ENCODE results near the gene VIM.

VIM gene

DNA sequence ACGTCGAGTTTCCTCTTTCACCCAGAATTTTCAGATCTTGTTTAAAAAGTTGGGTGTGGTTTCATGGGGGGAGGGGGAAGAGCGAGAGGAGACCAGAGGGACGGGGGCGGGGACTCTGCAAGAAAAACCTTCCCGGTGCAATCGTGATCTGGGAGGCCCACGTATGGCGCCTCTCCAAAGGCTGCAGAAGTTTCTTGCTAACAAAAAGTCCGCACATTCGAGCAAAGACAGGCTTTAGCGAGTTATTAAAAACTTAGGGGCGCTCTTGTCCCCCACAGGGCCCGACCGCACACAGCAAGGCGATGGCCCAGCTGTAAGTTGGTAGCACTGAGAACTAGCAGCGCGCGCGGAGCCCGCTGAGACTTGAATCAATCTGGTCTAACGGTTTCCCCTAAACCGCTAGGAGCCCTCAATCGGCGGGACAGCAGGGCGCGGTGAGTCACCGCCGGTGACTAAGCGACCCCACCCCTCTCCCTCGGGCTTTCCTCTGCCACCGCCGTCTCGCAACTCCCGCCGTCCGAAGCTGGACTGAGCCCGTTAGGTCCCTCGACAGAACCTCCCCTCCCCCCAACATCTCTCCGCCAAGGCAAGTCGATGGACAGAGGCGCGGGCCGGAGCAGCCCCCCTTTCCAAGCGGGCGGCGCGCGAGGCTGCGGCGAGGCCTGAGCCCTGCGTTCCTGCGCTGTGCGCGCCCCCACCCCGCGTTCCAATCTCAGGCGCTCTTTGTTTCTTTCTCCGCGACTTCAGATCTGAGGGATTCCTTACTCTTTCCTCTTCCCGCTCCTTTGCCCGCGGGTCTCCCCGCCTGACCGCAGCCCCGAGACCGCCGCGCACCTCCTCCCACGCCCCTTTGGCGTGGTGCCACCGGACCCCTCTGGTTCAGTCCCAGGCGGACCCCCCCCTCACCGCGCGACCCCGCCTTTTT, at the start of gene VIM:
TSS of gene VIM (plus strand) at position 151 of the 925 bp plus-strand sequence. CDS start 1,182 bp downstream, outside the sequence.
- peak; percentile 95 for DNase-seq

DNA sequence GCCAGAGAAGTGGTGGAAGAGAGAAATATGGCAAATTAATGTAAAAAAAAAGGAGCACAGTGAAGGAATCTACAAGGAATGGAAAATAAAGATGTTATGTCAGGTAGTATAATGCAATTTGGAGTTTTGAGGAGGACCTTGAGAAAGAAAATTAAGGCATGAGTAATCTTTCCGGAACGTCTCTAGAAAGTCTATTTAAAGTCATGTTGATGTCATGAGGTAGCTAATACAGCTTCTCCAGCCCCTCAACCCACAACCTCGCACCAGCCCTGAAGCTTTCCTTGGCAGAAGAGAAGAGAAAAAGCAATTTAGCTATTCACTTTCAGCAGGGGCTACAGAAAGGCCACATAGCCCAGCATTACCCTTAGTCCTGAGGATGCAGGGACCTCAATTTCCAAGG, 49.0 kb upstream of the VIM start:
- no peak for DNase-seq

DNA sequence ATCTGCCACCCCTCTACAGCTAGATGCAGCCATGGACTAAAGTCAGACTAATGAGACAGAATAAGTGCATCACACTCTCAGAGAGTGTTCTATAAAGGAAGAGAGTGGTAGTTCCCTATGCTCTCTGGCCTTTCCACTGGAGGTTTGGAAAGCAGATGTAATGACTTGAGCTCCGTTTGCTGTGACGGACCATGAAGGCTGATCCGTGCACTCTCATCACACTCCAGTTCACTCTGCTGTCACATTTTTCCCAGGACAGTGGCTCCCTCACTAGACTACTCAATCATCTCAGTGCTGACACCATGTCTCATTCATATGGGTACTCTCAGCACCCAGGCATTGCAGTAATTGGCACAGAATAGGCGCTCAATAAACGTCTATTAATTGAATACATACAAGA, 46.9 kb upstream of the VIM start:
- no peak for DNase-seq

DNA sequence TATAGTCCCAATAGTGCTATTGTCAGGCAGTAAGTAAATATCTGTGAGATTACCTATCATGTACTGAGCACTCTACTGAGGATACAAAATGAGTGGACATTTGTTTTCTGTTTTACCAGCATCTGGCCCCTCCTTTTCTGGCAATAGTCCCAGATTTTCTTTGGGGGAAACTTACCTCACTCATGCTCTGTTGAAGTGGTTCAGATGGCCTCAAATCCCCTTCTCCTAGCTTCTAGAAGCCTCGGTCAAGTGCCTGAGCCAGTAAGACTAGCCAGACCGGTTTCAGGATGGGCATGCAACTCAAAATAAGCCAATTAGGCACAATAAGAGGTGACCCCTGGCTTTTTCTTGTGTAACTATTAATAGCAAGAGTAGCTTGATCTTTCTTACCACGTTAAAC, 46.3 kb upstream of the VIM start:
- DNase-seq = no peak

DNA sequence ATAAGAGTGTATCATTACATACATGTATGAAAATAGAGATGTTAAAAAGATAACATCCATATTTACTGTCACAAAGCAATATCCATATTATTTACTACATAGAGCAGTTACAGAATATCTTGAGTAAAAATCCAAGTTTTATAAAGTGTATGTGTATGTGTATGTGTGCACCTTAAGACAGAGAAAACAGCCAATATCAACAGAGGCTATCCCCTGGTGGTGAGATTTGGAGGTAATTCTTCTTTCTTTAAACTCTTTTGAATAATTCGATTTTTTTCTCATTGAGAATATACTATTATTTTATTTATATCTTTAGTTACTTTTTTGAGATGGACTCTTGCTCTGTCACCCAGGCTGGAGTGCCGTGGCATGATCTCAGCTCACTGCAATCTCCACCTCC, 44.9 kb upstream of the VIM start:
- DNase-seq = no peak

DNA sequence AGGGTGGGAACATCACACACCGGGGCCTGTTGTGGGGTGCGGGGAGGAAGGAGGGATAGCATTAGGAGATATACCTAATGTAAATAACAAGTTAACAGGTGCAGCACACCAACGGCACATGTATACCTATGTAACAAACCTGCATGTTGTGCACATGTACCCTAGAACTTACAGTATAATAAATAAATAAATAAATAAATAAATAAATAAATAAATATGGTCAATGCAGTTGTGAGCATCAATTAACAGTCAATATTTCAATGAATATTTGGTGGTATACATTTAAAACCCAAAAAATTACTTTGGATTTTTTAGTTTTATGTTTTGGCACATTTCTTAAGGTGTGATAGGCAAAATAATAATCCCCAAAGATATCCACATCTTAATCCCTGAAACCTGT, 42.2 kb upstream of the VIM start:
- no peak for DNase-seq

DNA sequence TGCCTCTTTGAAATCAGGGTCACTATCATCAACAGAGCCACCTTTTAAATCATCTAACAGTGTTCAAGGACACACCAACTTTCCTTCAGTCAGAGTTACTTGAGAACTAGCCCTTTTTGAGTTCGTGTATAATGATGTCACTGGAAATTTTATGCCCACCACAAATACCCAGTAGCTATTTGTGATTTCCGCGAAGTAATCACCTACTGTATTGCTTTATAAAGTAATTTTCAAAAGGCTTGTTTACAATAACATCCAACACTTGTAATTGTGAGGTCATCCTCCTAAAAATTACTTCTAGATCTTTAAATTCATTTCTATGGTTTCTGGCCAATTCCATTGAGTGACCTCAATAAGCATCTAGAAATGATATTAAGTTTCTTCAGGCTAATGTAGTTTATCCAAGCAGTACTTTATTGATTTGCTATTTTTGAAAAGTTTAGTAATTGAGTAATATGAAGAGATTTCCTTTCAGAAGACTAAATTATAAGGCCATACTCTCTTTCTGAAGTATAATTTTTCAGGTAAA, 39.3 kb upstream of the VIM start:
- DNase-seq = no peak

DNA sequence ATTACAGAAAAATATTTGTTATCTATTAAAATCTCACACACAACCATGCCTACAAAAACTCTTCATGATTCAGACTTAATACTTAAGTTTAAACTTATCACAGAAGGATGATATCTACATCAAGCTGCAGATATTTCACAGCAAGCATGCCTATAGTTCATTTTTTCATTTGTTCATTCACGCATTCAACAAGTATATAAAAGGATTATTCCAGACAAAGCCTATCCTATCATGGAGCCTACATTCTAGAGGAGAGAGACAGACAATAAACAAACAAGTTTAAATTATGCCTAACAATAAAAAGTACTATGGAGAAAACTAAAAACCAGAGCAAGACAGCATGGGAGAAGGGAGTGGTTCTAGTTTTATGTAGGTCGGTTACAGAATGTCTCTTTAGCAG, 37.4 kb upstream of the VIM start:
- no peak for DNase-seq

DNA sequence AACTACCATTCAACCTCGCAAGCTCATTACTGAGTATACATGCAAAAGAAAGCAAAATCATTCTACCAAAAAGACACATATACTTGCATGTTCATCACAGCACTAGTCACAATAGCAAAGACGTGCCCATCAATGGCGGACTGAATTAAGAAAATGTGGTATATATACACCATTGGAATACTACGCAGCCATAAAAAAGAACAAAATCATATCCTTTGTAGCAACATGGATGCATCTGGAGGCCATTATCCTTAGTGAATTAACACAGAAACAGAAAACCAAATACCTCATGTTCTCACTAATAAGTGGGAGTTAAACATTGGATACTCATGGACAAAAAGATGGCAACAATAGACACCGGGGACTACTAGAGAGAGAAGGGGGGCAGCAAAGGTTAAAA, 33.0 kb upstream of the VIM start:
- no peak for DNase-seq

DNA sequence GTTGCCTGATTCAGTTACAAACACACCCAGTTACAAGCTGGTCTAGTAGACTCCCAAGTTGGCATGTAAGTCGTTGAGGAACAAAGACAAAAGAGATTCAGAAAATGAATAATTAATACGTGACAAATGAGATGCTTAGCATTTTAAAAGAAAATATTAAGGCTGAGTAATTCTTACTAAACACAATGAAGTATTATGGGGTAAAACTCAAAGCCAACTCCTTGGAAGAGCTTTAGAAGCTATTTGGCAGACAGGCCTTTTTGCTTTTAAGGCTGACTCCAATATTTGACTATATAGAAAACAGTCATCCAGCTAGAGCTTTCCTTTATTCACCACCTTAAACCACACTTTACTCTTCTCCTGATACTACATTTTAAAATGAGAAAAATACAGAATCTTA, 32.0 kb upstream of the VIM start:
- DNase-seq = no peak

DNA sequence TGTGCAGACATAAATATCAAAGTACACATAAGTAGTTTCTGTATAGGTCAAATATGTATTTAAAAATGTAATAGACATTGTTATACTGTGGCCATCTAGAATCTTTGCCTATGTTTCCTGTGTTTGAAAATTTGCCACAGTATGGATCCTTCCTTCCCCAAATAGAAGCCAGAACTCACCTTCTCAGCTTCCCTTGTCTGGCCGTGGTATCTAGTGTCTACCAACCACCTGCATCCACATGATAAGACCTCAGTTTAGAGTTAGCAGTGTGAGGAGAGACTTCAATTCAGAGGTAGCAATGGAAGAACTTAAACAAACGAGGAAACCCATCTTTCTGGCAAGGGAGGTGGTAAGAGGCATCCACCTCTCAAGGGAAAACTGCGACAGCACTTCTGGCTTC, 31.5 kb upstream of the VIM start:
- no peak for DNase-seq

DNA sequence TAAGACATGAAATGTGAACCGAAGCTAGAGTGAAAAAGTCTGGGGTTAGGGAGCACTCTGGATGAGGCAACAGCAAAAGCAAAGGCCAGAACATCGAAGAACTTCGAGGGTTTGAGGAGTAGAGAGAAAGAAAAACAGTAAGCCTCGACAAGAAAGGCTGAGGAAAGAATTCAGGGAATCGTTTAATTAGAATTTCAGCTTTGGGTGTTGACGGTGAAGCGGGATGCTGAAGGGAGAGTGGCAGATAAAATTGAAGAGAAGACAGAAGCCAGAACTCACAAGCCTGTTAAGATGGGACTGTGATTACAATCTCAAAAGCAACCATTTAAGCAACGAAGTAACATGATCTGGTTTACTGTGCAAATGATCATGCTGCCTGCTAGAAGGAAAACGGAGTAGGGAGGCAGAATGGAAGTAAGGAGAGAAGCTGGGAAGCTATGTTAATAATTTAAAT, 28.7 kb upstream of the VIM start:
- no peak for DNase-seq

DNA sequence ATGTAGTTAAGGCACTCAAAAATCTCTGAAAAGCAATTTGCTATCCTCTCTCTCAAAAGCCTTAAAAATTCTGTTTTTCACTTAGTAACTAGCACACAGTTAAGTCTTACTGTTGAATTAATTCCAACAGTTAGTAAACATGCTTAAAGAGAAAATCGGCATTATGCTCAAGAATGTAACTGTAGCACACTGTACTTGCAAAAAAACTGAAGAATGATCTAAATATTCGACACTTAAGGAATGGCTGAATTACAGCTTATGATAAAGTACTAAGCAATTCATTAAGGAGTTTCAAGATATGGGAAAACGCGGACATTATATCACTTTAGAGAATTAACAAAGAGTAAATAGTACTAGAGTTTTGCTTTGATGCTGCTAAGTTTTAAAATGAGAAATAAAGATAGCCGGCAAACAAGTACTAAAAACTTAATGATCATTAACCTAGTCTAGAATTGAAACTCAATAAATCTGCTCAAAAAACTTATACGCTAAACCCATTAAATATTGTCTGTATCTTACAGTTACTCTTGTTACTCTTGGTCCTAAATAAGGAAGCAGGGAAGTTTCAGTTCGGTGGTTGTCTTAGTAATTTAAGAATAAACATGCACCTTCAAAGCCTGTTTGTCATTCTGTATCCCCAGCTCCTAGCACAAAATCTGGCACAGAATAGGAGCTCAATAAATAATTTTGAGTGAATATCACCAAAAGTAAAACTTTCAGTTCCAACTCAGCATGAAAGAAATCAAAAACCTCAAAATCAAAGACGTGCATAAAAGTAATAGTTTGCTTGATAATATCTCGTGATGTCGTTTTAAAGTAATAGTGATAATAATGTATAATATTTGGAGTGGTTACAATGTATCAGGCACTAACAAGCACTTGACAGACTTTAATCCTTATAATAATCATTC, 27.8 kb upstream of the VIM start:
- no peak for DNase-seq

DNA sequence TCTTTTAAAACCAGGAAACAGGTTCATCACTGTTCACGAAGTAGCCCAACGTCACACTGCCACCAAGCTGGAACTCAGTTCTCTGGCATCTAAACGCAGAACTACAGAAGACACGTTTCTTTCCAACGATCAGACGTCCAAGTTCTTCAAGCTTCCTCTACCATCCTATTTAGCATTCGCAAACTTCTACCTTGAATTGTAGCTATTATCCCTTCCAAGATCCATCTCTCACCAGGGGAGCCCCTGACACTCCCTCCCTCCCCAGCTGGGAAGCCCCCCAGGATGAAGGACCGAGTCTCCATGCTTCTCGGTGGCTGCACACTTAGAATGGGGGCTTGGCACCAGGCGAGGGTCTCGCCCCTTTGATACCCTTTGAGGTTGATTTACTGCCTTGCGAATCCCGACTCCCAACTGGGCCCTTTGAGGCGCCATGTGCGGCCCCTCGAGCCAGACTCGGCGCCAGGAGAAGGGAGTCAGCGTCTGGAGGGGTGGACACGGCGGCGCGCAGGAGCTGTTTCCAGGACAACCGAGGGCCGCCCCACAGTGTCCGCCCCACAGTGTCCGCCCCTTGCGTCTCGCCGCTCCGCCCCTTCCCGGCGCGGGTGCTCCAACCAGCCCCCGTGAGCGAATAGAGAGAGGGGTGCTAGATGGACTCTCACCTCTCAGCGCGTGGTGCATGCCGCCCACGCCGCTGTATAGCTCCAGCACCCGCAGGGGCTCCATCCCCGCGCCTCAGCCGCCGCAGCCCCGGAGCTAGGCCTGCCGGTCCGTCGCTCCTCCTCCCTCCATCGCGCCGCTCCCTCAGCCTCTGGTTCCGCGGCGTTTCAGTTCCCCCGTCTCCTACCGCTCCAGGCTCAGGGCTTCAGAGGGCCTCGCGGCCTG, 26.9 kb upstream of the VIM start, which contains the start of gene TRDMT1:
TSS of gene TRDMT1 (minus strand) at position 761 of the 882 bp plus-strand sequence. CDS start at position 723, 38 bp downstream.
- DNase-seq = peak; percentile 73

DNA sequence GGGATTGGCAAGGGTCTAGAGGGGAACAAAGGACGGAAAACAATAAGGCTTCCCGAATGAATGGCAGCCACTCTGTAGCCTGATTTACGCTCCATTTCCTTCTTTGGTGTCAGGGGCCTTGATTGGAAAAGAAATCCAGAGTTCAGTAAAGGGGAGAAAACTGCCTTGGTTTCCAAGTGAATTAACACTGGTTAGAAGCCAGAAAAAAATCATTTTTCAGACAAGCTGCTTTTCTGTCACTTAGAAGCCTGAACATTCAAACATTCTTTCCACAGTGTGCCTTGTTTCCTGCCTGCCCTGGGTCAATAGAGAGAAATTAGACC, 26.3 kb upstream of the VIM start:
- no peak for DNase-seq

DNA sequence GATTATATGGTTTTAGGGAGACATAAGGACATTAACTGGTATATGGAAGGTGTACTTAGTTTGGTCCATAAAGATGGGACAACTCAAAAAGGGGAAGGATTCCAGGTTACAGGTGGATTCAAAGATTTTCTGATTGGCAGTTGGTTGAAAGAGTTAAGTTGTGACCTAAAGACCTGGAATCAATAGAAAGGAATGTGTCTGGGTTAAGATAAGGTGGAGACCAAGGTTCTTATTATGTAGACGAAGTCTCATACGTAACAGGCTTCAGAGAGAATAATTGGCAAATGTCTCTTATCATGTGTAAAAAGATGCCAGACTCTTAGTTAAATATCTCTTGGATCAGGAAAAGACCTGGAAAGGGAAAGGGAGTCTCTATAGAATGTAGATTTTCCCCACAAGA, 25.5 kb upstream of the VIM start:
- no peak for DNase-seq

DNA sequence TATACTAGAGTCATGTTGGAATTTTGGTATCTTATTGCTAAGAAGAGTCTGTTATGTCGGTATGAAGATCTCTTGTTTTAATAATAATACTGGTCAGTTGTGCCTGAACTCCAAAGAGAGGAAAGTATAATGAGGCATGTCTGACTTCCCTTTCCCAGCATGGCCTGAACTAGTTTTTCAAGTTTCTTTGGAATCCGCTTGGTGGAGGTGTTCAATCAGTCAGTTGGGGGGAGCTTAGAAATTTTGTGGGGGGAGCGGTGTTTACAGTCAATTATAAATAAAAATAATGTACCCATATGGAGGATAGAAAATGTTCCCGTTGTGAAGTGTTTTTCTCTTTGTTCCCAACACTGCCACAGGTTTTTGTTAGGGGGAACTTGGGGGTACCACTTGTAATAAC, 25.0 kb upstream of the VIM start:
- no peak for DNase-seq

DNA sequence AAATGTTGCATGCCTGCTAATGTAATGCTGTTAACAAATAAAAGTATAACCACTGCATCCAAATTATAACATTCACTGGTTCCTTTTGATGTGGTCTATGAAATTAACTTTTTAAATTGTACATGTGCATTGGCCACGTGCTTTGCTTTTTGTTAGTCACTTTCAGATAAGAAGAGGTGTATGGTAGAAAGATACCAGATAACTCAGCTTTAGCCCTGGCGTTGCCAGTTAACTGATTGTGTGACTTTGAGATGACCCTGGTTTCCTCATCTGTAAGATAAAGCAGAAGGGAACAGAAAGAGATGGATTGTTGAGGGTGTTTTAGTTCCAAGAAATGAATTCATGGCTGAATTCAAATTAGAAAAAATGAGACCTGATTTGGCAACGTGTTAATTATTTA, 24.6 kb upstream of the VIM start:
- no peak for DNase-seq

DNA sequence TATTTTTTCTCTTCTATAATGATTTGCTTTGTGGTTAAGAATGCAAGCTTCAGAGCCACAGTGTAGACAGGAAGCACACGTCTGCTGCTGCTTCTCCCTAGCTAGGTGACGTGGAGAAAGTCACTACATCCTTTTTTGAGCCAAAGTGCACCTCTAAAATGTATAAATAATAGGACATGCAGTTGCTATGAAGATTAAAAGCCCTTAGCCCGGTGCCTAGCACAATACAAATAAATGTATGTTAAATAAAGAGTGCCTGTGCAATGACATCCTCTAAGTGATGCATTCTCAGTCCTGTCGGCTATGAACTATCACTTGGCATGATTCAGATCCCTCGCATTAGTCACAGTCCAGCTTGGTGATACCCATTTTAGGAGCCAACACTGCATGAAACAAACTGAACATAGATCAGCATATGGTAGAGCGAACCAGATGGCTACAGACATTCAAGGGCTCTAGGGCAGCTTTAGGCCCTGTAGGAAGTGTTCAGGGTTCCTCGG, 21.8 kb upstream of the VIM start:
- peak; percentile 80 for DNase-seq

DNA sequence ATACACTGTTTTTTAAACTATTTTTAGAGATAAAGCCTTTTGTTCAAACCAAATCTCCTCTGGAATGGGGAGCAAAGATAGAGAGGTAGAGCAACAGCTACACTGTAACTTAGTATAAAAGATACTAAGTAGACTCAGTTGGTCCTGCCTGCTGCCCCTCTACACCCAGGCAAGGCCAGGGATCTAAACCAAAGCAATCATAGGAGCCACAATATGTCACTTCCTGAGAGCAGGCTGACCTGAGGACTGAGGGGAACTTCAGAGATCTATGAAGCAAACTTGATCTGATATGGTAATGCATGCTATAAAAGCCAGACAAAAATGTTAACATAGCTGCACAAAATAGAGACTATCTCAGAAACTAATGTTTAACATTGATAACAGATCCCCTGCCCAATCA, 19.6 kb upstream of the VIM start:
- DNase-seq = no peak

DNA sequence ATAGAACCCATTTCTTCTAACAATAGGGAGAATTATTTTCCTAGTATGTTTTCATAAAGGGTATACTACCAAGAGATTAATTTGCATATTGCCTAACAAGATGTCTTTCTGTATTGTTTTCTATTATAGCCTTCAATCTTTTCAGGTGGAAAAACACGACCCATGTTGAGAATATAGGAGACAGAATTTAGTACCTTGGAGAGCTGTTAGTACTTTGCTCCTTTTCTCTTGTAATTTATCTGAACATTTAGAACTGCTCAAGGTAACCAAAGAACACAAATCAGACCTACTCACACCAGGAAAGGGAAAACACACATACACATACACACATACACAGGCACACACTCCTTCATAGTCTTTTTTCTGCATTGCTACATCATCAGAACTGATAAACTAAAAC, 18.7 kb upstream of the VIM start:
- DNase-seq = no peak

DNA sequence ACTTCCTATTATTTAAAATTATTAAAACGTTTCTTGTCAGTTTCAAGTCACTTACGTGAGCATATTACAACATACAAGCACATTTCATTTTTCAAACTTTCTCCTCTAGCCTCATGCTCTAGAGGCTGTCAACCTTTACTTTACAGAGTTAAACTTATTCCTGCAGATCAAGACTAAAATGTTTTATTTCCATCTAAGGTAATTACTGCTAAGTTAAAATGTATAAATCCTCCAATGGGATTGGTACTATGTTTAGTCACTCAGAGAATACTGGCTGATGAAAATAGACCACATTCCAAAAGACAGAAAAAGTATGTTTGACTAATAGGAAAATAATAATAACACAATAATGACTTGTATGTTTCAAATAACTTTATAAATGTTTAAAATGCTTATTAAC, 18.2 kb upstream of the VIM start:
- DNase-seq = no peak

Measured in activated CD4-positive, alpha-beta T cell treated with anti-CD3 and anti-CD28 coated beads, Interleukin-2, amount 50 U/mL, for 16 hours (primary cell).